ENCODE measurements around the gene NIN. TPM values are rescaled to one million over a fixed set of nuclear protein-coding genes. Genes with fewer than 3 reads are reported as not detected.

The NIN gene
- total RNA-seq, 5 donors from 2014 or later (not counting 1 experiment from before 2014, with no cell fraction given): 92.8 to 141 (median 106) TPM

GRCh38 chr14:50688875-50689274, 142.1 kb downstream of the NIN start:
- H3K27me3 ChIP-seq (replicated peaks in 1 of 2; ENCODE audit: control insufficient read depth in 2 of 2, extremely low read depth in 1 of 2, insufficient read depth in 2 of 2, low read length in 1 of 2): peaks cover 0 to 6% of the 10 kb centered on the region in 2 experiments
- no peaks in the 10 kb centered on the region for H3K9me3 ChIP-seq
- peaks cover 2 to 4% of the 10 kb centered on the region in 2 donors for H3K27me3 Mint-ChIP-seq
- no peaks in the 10 kb centered on the region for H3K4me1 Mint-ChIP-seq
- no peak overlapping the region for H3K27ac Mint-ChIP-seq
- no peaks in the 10 kb centered on the region for H3K4me1 ChIP-seq (ENCODE audit: control insufficient read depth in 1 of 2, extremely low read depth in 1 of 2, insufficient read depth in 2 of 2, low read length in 2 of 2)
- no peak overlapping the region for H3K4me3 ChIP-seq (ENCODE audit: control insufficient read depth in 1 of 2, extremely low read depth in 1 of 2, low read length in 1 of 2)
- H3K36me3 Mint-ChIP-seq: peaks cover 4% of the 10 kb centered on the region
- ChIA-PET POLR2A (no interaction called here), CTCF (no interaction called here)
- no CpG with 5 or more reads among the region's 1 CpG for WGBS (ENCODE audit: insufficient coverage)
- no peak overlapping the region for H3K27ac ChIP-seq (ENCODE audit: low read length)
- DNase-seq: no peak
- no peaks in the 10 kb centered on the region for H3K36me3 ChIP-seq (ENCODE audit: control insufficient read depth in 2 of 2, extremely low read depth in 1 of 2, insufficient read depth in 1 of 2, low read length in 1 of 2)
- ATAC-seq (replicated peaks in 1 of 4): no peak
- no peak overlapping the region for H3K4me3 Mint-ChIP-seq
- H3K9me3 Mint-ChIP-seq: peaks cover 7 to 19% (median 11%) of the 10 kb centered on the region in 3 donors

- Mint-ChIP-seq H3K27ac (no peak overlapping the region), H3K4me1 (peaks cover 5 to 12% (median 11%) of the 10 kb centered on the region in 3 donors), H3K36me3 (no peaks in the 10 kb centered on the region), H3K27me3 (no peaks in the 10 kb centered on the region), H3K4me3 (no peak overlapping the region), H3K9me3 (no peaks in the 10 kb centered on the region)
- DNase-seq: no peak
- ATAC-seq (replicated peaks in 1 of 4): no peak
- no peaks in the 10 kb centered on the region for H3K36me3 ChIP-seq (ENCODE audit: control insufficient read depth in 2 of 2, extremely low read depth in 1 of 2, insufficient read depth in 1 of 2, low read length in 1 of 2)
- POLR2A ChIA-PET: no interaction called here
- H3K27ac ChIP-seq (ENCODE audit: low read length): no peak overlapping the region
- H3K4me1 ChIP-seq (ENCODE audit: control insufficient read depth in 1 of 2, extremely low read depth in 1 of 2, insufficient read depth in 2 of 2, low read length in 2 of 2): no peaks in the 10 kb centered on the region
- CTCF ChIA-PET: interaction anchor here in 1 of 2 donors (0.6 kb wide), 1 partner anchor 97 kb away, joined by 3 read pairs; no protein-coding TSS in a partner anchor
- no peaks in the 10 kb centered on the region for H3K27me3 ChIP-seq (replicated peaks in 1 of 2; ENCODE audit: control insufficient read depth in 2 of 2, extremely low read depth in 1 of 2, insufficient read depth in 2 of 2, low read length in 1 of 2)
- H3K9me3 ChIP-seq: no peaks in the 10 kb centered on the region
- no peak overlapping the region for H3K4me3 ChIP-seq (ENCODE audit: control insufficient read depth in 1 of 2, extremely low read depth in 1 of 2, low read length in 1 of 2)
Measured at GRCh38 chr14:50679674-50680073, 151.3 kb downstream of the NIN start.

GRCh38 chr14:50678163-50678562, 152.8 kb downstream of the NIN start:
- Mint-ChIP-seq H3K27ac (no peak overlapping the region), H3K27me3 (no peaks in the 10 kb centered on the region), H3K4me1 (peaks cover 5 to 12% (median 11%) of the 10 kb centered on the region in 3 donors), H3K36me3 (no peaks in the 10 kb centered on the region), H3K4me3 (no peak overlapping the region), H3K9me3 (no peaks in the 10 kb centered on the region)
- Histone ChIP-seq H3K4me3 (ENCODE audit: control insufficient read depth in 1 of 2, extremely low read depth in 1 of 2, low read length in 1 of 2) (no peak overlapping the region), H3K4me1 (ENCODE audit: control insufficient read depth in 1 of 2, extremely low read depth in 1 of 2, insufficient read depth in 2 of 2, low read length in 2 of 2) (no peaks in the 10 kb centered on the region), H3K9me3 (no peaks in the 10 kb centered on the region), H3K36me3 (ENCODE audit: control insufficient read depth in 2 of 2, extremely low read depth in 1 of 2, insufficient read depth in 1 of 2, low read length in 1 of 2) (no peaks in the 10 kb centered on the region), H3K27ac (ENCODE audit: low read length) (no peak overlapping the region), H3K27me3 (replicated peaks in 1 of 2; ENCODE audit: control insufficient read depth in 2 of 2, extremely low read depth in 1 of 2, insufficient read depth in 2 of 2, low read length in 1 of 2) (no peaks in the 10 kb centered on the region)
- POLR2A ChIA-PET: no interaction called here
- DNase-seq: no peak
- 75% methylated on average over 2 of the region's 5 CpGs for WGBS (ENCODE audit: insufficient coverage)
- ATAC-seq (replicated peaks in 1 of 4): no peak
- CTCF ChIA-PET: interaction anchor here in 1 of 2 donors (0.5 kb wide), 1 partner anchor 126 kb away, joined by 3 read pairs; no protein-coding TSS in a partner anchor

GRCh38 chr14:50677527-50678063, 153.4 kb downstream of the NIN start:
- H3K4me1 Mint-ChIP-seq: peaks cover 5 to 12% (median 11%) of the 10 kb centered on the region in 3 donors
- Histone ChIP-seq H3K9me3 (no peaks in the 10 kb centered on the region), H3K4me3 (ENCODE audit: control insufficient read depth in 1 of 2, extremely low read depth in 1 of 2, low read length in 1 of 2) (no peak overlapping the region), H3K27ac (ENCODE audit: low read length) (no peak overlapping the region), H3K36me3 (ENCODE audit: control insufficient read depth in 2 of 2, extremely low read depth in 1 of 2, insufficient read depth in 1 of 2, low read length in 1 of 2) (no peaks in the 10 kb centered on the region), H3K4me1 (ENCODE audit: control insufficient read depth in 1 of 2, extremely low read depth in 1 of 2, insufficient read depth in 2 of 2, low read length in 2 of 2) (no peaks in the 10 kb centered on the region), H3K27me3 (replicated peaks in 1 of 2; ENCODE audit: control insufficient read depth in 2 of 2, extremely low read depth in 1 of 2, insufficient read depth in 2 of 2, low read length in 1 of 2) (no peaks in the 10 kb centered on the region)
- H3K4me3 Mint-ChIP-seq: no peak overlapping the region
- ATAC-seq (replicated peaks in 1 of 4): no peak
- WGBS (ENCODE audit: insufficient coverage): 8% methylated on average over 1 of the region's 5 CpGs
- no peaks in the 10 kb centered on the region for H3K9me3 Mint-ChIP-seq
- POLR2A ChIA-PET: no interaction called here
- H3K36me3 Mint-ChIP-seq: no peaks in the 10 kb centered on the region
- no peaks in the 10 kb centered on the region for H3K27me3 Mint-ChIP-seq
- CTCF ChIA-PET: interaction anchor here in 1 of 2 donors (0.5 kb wide), 1 partner anchor 127 kb away, joined by 3 read pairs; no protein-coding TSS in a partner anchor
- DNase-seq: no peak
- no peak overlapping the region for H3K27ac Mint-ChIP-seq

- ChIA-PET CTCF (interaction anchor here in 1 of 2 donors (0.6 kb wide), 1 partner anchor 11 kb away, joined by 4 read pairs; no protein-coding TSS in a partner anchor), POLR2A (no interaction called here)
- no peak overlapping the region for H3K27ac ChIP-seq (ENCODE audit: low read length)
- no peaks in the 10 kb centered on the region for H3K4me1 ChIP-seq (ENCODE audit: control insufficient read depth in 1 of 2, extremely low read depth in 1 of 2, insufficient read depth in 2 of 2, low read length in 2 of 2)
- no peaks in the 10 kb centered on the region for H3K36me3 ChIP-seq (ENCODE audit: control insufficient read depth in 2 of 2, extremely low read depth in 1 of 2, insufficient read depth in 1 of 2, low read length in 1 of 2)
- no peak overlapping the region for H3K4me3 Mint-ChIP-seq
- no peaks in the 10 kb centered on the region for H3K36me3 Mint-ChIP-seq
- H3K27me3 Mint-ChIP-seq: no peaks in the 10 kb centered on the region
- H3K27ac Mint-ChIP-seq: no peak overlapping the region
- no peaks in the 10 kb centered on the region for H3K27me3 ChIP-seq (replicated peaks in 1 of 2; ENCODE audit: control insufficient read depth in 2 of 2, extremely low read depth in 1 of 2, insufficient read depth in 2 of 2, low read length in 1 of 2)
- ATAC-seq (replicated peaks in 1 of 4) (no peak), DNase-seq (no peak)
- WGBS (ENCODE audit: insufficient coverage): 83% methylated on average over 1 of the region's 7 CpGs
- no peaks in the 10 kb centered on the region for H3K9me3 Mint-ChIP-seq
- no peak overlapping the region for H3K4me3 ChIP-seq (ENCODE audit: control insufficient read depth in 1 of 2, extremely low read depth in 1 of 2, low read length in 1 of 2)
- H3K9me3 ChIP-seq: no peaks in the 10 kb centered on the region
- H3K4me1 Mint-ChIP-seq: peaks cover 5 to 12% (median 11%) of the 10 kb centered on the region in 3 donors
Measured at GRCh38 chr14:50676814-50677516, 154.0 kb downstream of the NIN start.

- Histone ChIP-seq H3K27me3 (replicated peaks in 1 of 2; ENCODE audit: control insufficient read depth in 2 of 2, extremely low read depth in 1 of 2, insufficient read depth in 2 of 2, low read length in 1 of 2) (no peaks in the 10 kb centered on the region), H3K27ac (ENCODE audit: low read length) (no peak overlapping the region), H3K4me1 (ENCODE audit: control insufficient read depth in 1 of 2, extremely low read depth in 1 of 2, insufficient read depth in 2 of 2, low read length in 2 of 2) (no peaks in the 10 kb centered on the region), H3K4me3 (ENCODE audit: control insufficient read depth in 1 of 2, extremely low read depth in 1 of 2, low read length in 1 of 2) (no peak overlapping the region), H3K36me3 (ENCODE audit: control insufficient read depth in 2 of 2, extremely low read depth in 1 of 2, insufficient read depth in 1 of 2, low read length in 1 of 2) (no peaks in the 10 kb centered on the region), H3K9me3 (no peaks in the 10 kb centered on the region)
- Mint-ChIP-seq H3K36me3 (no peaks in the 10 kb centered on the region), H3K27ac (no peak overlapping the region), H3K4me1 (peaks cover 5 to 12% (median 11%) of the 10 kb centered on the region in 3 donors), H3K9me3 (no peaks in the 10 kb centered on the region), H3K27me3 (no peaks in the 10 kb centered on the region), H3K4me3 (no peak overlapping the region)
- DNase-seq (no peak), ATAC-seq (replicated peaks in 1 of 4) (no peak)
- POLR2A ChIA-PET: no interaction called here
- WGBS (ENCODE audit: insufficient coverage): no CpG with 5 or more reads among the region's 2 CpGs
- CTCF ChIA-PET: no interaction called here
Measured at GRCh38 chr14:50675597-50675996, 155.4 kb downstream of the NIN start.
